Liver (tissue), 3 donors: ENCODE data around the gene TBL1X.

Experiments used
- CTCF ChIP-seq: fragments of 150-350 bp; IDR thresholded peaks from 2 replicates; pipeline ENCODE4 v1.5.1; 2017; ENCODE audit warnings: improper control_type of control experiment, low read depth, low read length; ENCODE audit not compliant: missing input control
- EGR1 ChIP-seq, 2 donors: IDR thresholded peaks; 2 replicates each; pipeline ENCODE4 v1.6.1; 2016 to 2018; ENCODE audit warnings: antibody characterized with exemption in 2 of 2, low read depth in 2 of 2
- donor health status: healthy.
- donor health status: healthy.

- TF ChIP-seq CTCF, result no peak
- TF ChIP-seq EGR1 (IDR thresholded peaks at IDR 0.05; ENCODE audit: low read depth in 2 of 2), result no peak
Observed at GRCh38 chrX:9693307-9694001, 228.6 kb downstream of the TBL1X start.
